Tibial nerve (tissue), 3 donors: Measurements from ENCODE around the gene LCE2A.

ENCODE experiments used
- CTCF ChIP-seq, 5 experiments: fragments of 200-600 bp in 3 of 5; fragments of 450-650 bp in 2 of 5; sonication (generic) in 3 of 5; IDR thresholded peaks; one replicate each; pipeline ENCODE4 v1.5.1; 2016 to 2019; ENCODE audit warnings: antibody characterized with exemption in 5 of 5, mild to moderate bottlenecking in 3 of 5, moderate library complexity in 2 of 5
- POLR2A ChIP-seq, 2 donors: fragments of 450-650 bp; IDR thresholded peaks; one replicate each; pipeline ENCODE4 v1.6.1; 2017; ENCODE audit warnings: antibody characterized with exemption in 2 of 2, mild to moderate bottlenecking in 2 of 2, moderate library complexity in 2 of 2

GRCh38 chr1:152747831-152748230 lies 49.7 kb downstream of the LCE2A start:
- TF ChIP-seq CTCF (IDR thresholded peaks at IDR 0.05): no peak
- TF ChIP-seq POLR2A (IDR thresholded peaks at IDR 0.05): no peak
